HEK293T (cell line): ENCODE measurements around the gene ZNF488.

ENCODE experiments used
- CTCF ChIA-PET: fragments of 350-600 bp; formaldehyde crosslinking; extraction: SDS; loops from one replicate; lab custom pipeline; 2021; ENCODE audit warnings: antibody characterized with exemption, inconsistent platforms; lab: Yijun Ruan, JAX
- POLR2A ChIA-PET: fragments of 350-600 bp; formaldehyde crosslinking; extraction: SDS; loops from one replicate; lab custom pipeline; 2020; ENCODE audit warnings: antibody characterized with exemption, inconsistent platforms; lab: Yijun Ruan, JAX
- DNase-seq: peaks from one replicate; pipeline ENCODE4 v3.0.0; 2012; ENCODE audit warnings: mixed read lengths; ENCODE audit errors: extremely low spot score
- ARNT ChIP-seq: fragments of 450-650 bp; IDR thresholded peaks from 2 replicates; pipeline ENCODE4 v1.6.1; 2017; ENCODE audit warnings: mild to moderate bottlenecking
- BHLHE40 ChIP-seq: fragments of 450-650 bp; IDR thresholded peaks from 2 replicates; pipeline ENCODE4 v1.6.1; 2016; ENCODE audit warnings: mild to moderate bottlenecking, moderate library complexity, borderline replicate concordance
- CTBP1 ChIP-seq: fragments of 450-650 bp; IDR thresholded peaks from 2 replicates; pipeline ENCODE4 v1.6.1; 2016; ENCODE audit warnings: borderline replicate concordance
- ELF4 ChIP-seq: fragments of 450-650 bp; IDR thresholded peaks from 2 replicates; pipeline ENCODE4 v1.6.1; 2017; ENCODE audit warnings: antibody characterized with exemption
- FOXA1 ChIP-seq: fragments of 450-650 bp; IDR thresholded peaks from 2 replicates; pipeline ENCODE4 v1.6.1; 2016; ENCODE audit warnings: mild to moderate bottlenecking
- FOXK2 ChIP-seq: fragments of 450-650 bp; IDR thresholded peaks from 2 replicates; pipeline ENCODE4 v1.6.1; 2016; ENCODE audit warnings: mild to moderate bottlenecking
- FOXM1 ChIP-seq: fragments of 450-650 bp; IDR thresholded peaks from 2 replicates; pipeline ENCODE4 v1.6.1; 2017; ENCODE audit warnings: mild to moderate bottlenecking, borderline replicate concordance
- HDGF ChIP-seq: fragments of 450-650 bp; IDR thresholded peaks from 2 replicates; pipeline ENCODE4 v1.6.1; 2017; ENCODE audit warnings: antibody characterized with exemption, borderline replicate concordance
- L3MBTL2 ChIP-seq: fragments of 450-650 bp; conservative IDR thresholded peaks from 2 replicates; pipeline ENCODE4 v1.6.1; 2016; ENCODE audit warnings: mild to moderate bottlenecking
- LEF1 ChIP-seq: fragments of 450-650 bp; IDR thresholded peaks from 2 replicates; pipeline ENCODE4 v1.6.1; 2017; ENCODE audit warnings: mild to moderate bottlenecking, borderline replicate concordance
- NFRKB ChIP-seq: fragments of 450-650 bp; IDR thresholded peaks from 2 replicates; pipeline ENCODE4 v1.6.1; 2016; ENCODE audit warnings: mild to moderate bottlenecking, moderate library complexity
- PKNOX1 ChIP-seq: fragments of 450-650 bp; IDR thresholded peaks from 2 replicates; pipeline ENCODE4 v1.6.1; 2016
- SP1 ChIP-seq: fragments of 450-650 bp; IDR thresholded peaks from 2 replicates; pipeline ENCODE4 v1.6.1; 2017
- SUZ12 ChIP-seq: fragments of 450-650 bp; IDR thresholded peaks from 2 replicates; pipeline ENCODE4 v1.6.1; 2016; ENCODE audit warnings: mild to moderate bottlenecking
- TARDBP ChIP-seq: fragments of 450-650 bp; IDR thresholded peaks from 2 replicates; pipeline ENCODE4 v1.6.1; 2016
- ZNF384 ChIP-seq: fragments of 450-650 bp; IDR thresholded peaks from 2 replicates; pipeline ENCODE4 v1.6.1; 2016

ZNF488 gene

DNA sequence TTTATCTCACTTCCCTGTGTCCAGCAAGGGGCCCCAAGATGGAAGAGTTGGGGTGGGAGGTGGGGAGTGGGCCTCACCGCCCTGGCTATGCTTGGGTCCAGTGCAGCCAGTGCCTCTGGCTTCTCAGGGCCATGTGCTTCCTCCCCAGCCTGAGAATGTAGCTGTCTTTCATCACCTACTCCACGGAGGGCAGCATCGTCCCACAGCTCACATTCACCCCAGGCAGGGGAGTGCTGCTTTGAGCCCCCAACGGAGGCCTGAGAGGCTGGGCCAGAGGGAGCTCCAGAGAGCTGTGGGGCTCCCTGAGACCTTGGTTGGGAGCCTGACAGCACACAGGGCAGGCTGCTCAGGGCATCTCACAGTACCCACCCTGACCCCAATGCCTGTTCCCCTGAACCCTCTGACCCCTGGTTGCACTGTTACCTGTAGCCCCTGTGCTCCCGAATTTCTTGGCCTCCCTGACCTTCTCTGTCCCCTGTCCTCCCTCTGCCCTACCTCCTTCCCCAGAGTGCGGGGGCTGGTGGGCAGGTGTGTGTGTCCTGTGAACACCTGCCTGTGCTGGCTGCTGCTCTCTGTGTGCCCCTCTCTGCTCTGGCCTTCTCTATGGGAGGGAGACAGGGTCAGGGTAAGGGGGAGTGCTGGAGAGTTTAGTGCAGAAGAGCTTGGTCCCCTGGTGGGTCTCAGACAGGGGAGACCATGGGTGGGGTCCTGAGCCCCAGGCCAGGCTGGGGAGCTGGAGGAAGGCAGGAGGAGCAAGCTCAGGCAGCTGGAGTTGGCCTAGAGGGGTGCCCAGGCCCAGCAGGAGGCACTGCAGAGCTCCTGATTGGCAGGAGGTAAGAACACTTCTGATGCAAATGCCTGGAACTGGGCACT lies 19.6 kb upstream of the ZNF488 start:
- DNase-seq, result no peak
- CTCF ChIA-PET, result interaction anchor here (1.1 kb wide), 1 partner anchor 19 kb away, joined by 4 read pairs; the partner anchor contains the start of gene ZNF488
- no peak for TF ChIP-seq PKNOX1
- TF ChIP-seq L3MBTL2, result no peak
- no peak for TF ChIP-seq FOXM1
- TF ChIP-seq ELF4, result no peak
- no peak for TF ChIP-seq ARNT
- TF ChIP-seq HDGF, result no peak
- no peak for TF ChIP-seq SUZ12
- no peak for TF ChIP-seq FOXA1
- TF ChIP-seq SP1, result no peak
- no peak for TF ChIP-seq NFRKB
- no peak for TF ChIP-seq BHLHE40
- TF ChIP-seq ZNF384, result no peak
- no peak for TF ChIP-seq FOXK2
- TF ChIP-seq LEF1, result no peak
- TF ChIP-seq TARDBP, result no peak
- no peak for TF ChIP-seq CTBP1
- POLR2A ChIA-PET, result interaction anchor here (1.1 kb wide), 1 partner anchor 19 kb away, joined by 3 read pairs; the partner anchor contains the start of gene ZNF488

- DNase-seq, result no peak
- TF ChIP-seq SP1, result no peak
- no peak for TF ChIP-seq FOXM1
- TF ChIP-seq NFRKB, result no peak
- no peak; the same call in 1 of the 2 replicates for TF ChIP-seq CTBP1
- no peak for TF ChIP-seq SUZ12
- no peak for TF ChIP-seq LEF1
- no peak for TF ChIP-seq FOXK2
- CTCF ChIA-PET, result no interaction called here
- POLR2A ChIA-PET, result interaction anchor here (1.1 kb wide), 1 partner anchor 18 kb away, joined by 3 read pairs; the partner anchor contains the start of gene ZNF488
Observed at GRCh38 chr10:47402641-47403301, 18.7 kb upstream of the ZNF488 start.

DNA sequence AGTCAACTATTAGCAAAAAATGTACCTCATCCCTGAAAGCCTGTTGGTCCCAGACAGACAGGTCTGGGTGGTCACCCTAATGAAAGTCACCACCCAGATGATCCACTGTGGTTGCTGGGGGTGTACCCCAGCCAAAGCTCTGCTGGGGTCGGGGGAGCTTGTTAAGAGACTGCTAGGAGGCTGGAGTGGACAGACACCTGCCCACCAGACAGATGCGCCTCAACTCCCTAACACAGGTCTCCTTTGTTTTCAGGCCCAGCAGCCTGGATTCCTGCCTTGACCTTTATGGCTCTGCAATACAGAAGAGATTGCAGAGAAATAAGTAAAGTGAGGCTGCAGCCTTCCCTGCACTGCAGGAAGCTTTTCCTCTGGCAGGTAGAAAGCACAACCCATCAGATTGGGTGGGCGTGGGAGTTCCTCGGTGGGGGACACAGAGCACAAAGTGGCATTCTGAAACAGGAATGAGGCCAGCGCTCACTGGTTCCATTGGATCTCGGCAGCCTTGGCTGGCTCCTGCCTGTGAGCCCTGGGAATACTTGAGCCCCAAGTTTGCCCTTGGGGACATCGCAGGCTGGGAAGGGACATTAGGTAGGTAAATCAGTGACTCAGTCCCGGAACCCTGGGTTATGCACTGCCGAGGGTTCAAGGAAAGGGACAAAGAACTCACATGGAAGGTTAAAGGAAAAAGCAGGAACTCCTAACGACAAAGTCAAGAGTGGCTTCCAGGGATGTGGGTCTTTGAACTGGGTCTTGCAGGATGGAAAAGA lies 18.0 kb upstream of the ZNF488 start:
- POLR2A ChIA-PET, result interaction anchor here (1.1 kb wide), 1 partner anchor 18 kb away, joined by 3 read pairs; the partner anchor contains the start of gene ZNF488
- CTCF ChIA-PET, result no interaction called here
- no peak for DNase-seq
- TF ChIP-seq NFRKB, result no peak
- no peak for TF ChIP-seq ELF4
- TF ChIP-seq FOXM1, result no peak
- no peak for TF ChIP-seq FOXA1
- TF ChIP-seq FOXK2, result no peak
- TF ChIP-seq L3MBTL2, result no peak
- TF ChIP-seq SP1, result no peak
- no peak for TF ChIP-seq BHLHE40
- no peak for TF ChIP-seq CTBP1
- no peak for TF ChIP-seq HDGF
- no peak for TF ChIP-seq ARNT
- no peak for TF ChIP-seq SUZ12
- TF ChIP-seq TARDBP, result no peak
- no peak for TF ChIP-seq PKNOX1
- no peak for TF ChIP-seq LEF1
- no peak for TF ChIP-seq ZNF384

DNA sequence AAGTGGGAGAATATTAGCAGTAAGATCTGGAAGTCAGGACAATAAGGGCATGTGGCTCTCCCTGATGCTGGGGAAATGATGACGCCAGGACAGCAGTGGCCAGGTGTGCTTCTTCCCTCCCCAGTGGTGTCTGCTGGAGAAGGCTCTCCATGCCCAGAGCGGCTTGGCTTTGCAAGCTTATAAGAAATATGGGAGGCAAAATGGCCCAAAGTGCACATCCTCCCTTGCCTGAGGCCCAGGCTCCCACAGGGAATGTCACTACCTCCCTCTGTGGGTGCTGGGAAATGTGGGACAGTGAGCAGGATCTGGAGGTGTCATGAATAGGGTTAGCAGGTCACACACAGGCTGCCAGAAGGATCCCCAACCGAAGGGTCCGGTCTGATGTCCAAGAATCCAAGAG lies 17.1 kb upstream of the ZNF488 start:
- POLR2A ChIA-PET, result no interaction called here

More for the DNA sequence above, 17.1 kb upstream of the ZNF488 start:
- TF ChIP-seq HDGF, result no peak
- TF ChIP-seq CTBP1, result no peak
- no peak for TF ChIP-seq ELF4
- TF ChIP-seq BHLHE40, result no peak
- no peak for TF ChIP-seq PKNOX1
- no peak for TF ChIP-seq LEF1
- TF ChIP-seq L3MBTL2, result no peak
- TF ChIP-seq SP1, result no peak
- no peak for TF ChIP-seq SUZ12
- no peak for TF ChIP-seq FOXM1
- TF ChIP-seq FOXK2, result no peak
- TF ChIP-seq ARNT, result no peak
- TF ChIP-seq TARDBP, result no peak
- TF ChIP-seq NFRKB, result no peak
- no peak for TF ChIP-seq FOXA1
- no peak for TF ChIP-seq ZNF384
- CTCF ChIA-PET, result no interaction called here
- DNase-seq, result no peak
